HepG2 (cell line): ENCODE data around the gene MAN1B1. TPM values are rescaled to one million over a fixed set of nuclear protein-coding genes. Genes with fewer than 3 reads are reported as not detected.

Experiments
- ATF4 ChIP-seq, 2 experiments: fragments of 450-650 bp in 1 of 2; sonication (generic) in 1 of 2; formaldehyde crosslinking; IDR thresholded peaks; 2 replicates each; pipeline versions ENCODE4 v1.5.0 to v1.8.0; 2020 to 2022; ENCODE audit warnings: mild to moderate bottlenecking in 1 of 2, missing genetic modification reagents in 1 of 2
- ATM ChIP-seq: fragments of 450-650 bp; IDR thresholded peaks from 2 replicates; pipeline ENCODE4 v1.7.1; 2017; ENCODE audit warnings: mild to moderate bottlenecking, borderline replicate concordance
- E2F2 ChIP-seq: sonication (generic); formaldehyde crosslinking; IDR thresholded peaks from 2 replicates; pipeline ENCODE4 v1.4.0; 2020; ENCODE audit warnings: missing genetic modification reagents, borderline replicate concordance
- FUBP1 ChIP-seq: sonication (generic); formaldehyde crosslinking; IDR thresholded peaks from 2 replicates; pipeline ENCODE4 v1.5.1; 2020; ENCODE audit warnings: missing genetic modification reagents, mild to moderate bottlenecking, borderline replicate concordance
- HHEX ChIP-seq: IDR thresholded peaks from 2 replicates; pipeline ENCODE4 v1.6.1; 2016; ENCODE audit warnings: control low read depth
- HNRNPH1 ChIP-seq: fragments of 200-400 bp; formaldehyde crosslinking; optimal IDR thresholded peaks from 2 replicates; pipeline ENCODE3; 2017; ENCODE audit warnings: mild to moderate bottlenecking, low read depth, low read length
- LBX2 ChIP-seq: sonication (generic); formaldehyde crosslinking; IDR thresholded peaks from 2 replicates; pipeline ENCODE4 v1.5.0; 2020; ENCODE audit warnings: missing genetic modification reagents, mild to moderate bottlenecking, borderline replicate concordance
- MED1 ChIP-seq: sonication (generic); formaldehyde crosslinking; IDR thresholded peaks from 2 replicates; pipeline ENCODE4 v1.4.0; 2020; ENCODE audit warnings: missing genetic modification reagents
- MTF1 ChIP-seq: sonication (generic); formaldehyde crosslinking; IDR thresholded peaks from 2 replicates; pipeline ENCODE4 v1.5.0; 2020; ENCODE audit warnings: missing genetic modification reagents
- MXD1 ChIP-seq: sonication (generic); formaldehyde crosslinking; IDR thresholded peaks from 2 replicates; pipeline ENCODE4 v1.4.0; 2020; ENCODE audit warnings: mild to moderate bottlenecking, missing genetic modification reagents
- POGK ChIP-seq: sonication (generic); formaldehyde crosslinking; conservative IDR thresholded peaks from 2 replicates; pipeline ENCODE4 v1.8.0; 2022; ENCODE audit warnings: mild to moderate bottlenecking, moderate library complexity, missing genetic modification reagents
- RAD21 ChIP-seq: fragments of 450-650 bp; formaldehyde crosslinking; IDR thresholded peaks from 2 replicates; pipeline ENCODE4 v1.5.0; 2020; ENCODE audit warnings: mild to moderate bottlenecking
- RARA ChIP-seq: IDR thresholded peaks from 2 replicates; pipeline ENCODE4 v1.6.1; 2016; ENCODE audit warnings: missing genetic modification reagents, missing compliant biosample characterization
- ZFP1 ChIP-seq: IDR thresholded peaks from 2 replicates; pipeline ENCODE4 v1.6.1; 2016
- ZNF598 ChIP-seq: sonication (generic); formaldehyde crosslinking; IDR thresholded peaks from 2 replicates; pipeline ENCODE4 v1.5.1; 2020; ENCODE audit warnings: mild to moderate bottlenecking, missing genetic modification reagents, borderline replicate concordance
- polyA plus RNA-seq, 8 experiments: library from polyadenylated mRNA; depleted of rRNA in 3 of 8; stranded (reverse) in 7 of 8; unstranded in 1 of 8; fragments of >200 nt; fragmentation: Illumina TruSeq in 4 of 8; extraction: Trizol in 4 of 8; gene quantifications; 2 replicates each; pipeline versions ENCODE4 v1.2.1 to v1.2.3, GENCODE V29; 2011 to 2016; ENCODE audit warnings: low read depth in 4 of 8, missing spikeins in 1 of 8, mixed read lengths in 1 of 8; ENCODE audit not compliant: insufficient read depth in 1 of 8
- total RNA-seq, 5 experiments: library from RNA; depleted of rRNA; stranded (reverse); fragments of >200 nt; fragmentation: Illumina TruSeq; extraction: Trizol; gene quantifications; 2 replicates each; pipeline ENCODE4 v1.2.3, GENCODE V29; 2016; ENCODE audit warnings: low read depth in 1 of 5

Gene MAN1B1
- total and polyA plus RNA-seq, 2 of the 13 experiments (the other 11 are each of a cell fraction or from before 2014, with no cell fraction given) = 48.9 to 59.5 TPM

GRCh38 chr9:137070201-137070905, 16.4 kb upstream of the MAN1B1 start, which contains the start of gene SAPCD2 (continued):
- TF ChIP-seq POGK (CRISPR knock-in tag) (no peak), MTF1 (no peak), FUBP1 (CRISPR knock-in tag) (no peak), LBX2 (CRISPR knock-in tag) (peak; percentile 35; the same call in 1 of the 2 replicates), MXD1 (CRISPR knock-in tag) (no peak), ZNF598 (CRISPR knock-in tag) (no peak), HHEX (no peak), E2F2 (no peak), ATF4 (CRISPR knock-in tag; IDR thresholded peaks at IDR 0.05) (no peak), MED1 (CRISPR knock-in tag) (peak; percentile 40), RARA (CRISPR knock-in tag) (no peak), RAD21 (peak; percentile 14; the same call in 1 of the 2 replicates), ZFP1 (CRISPR knock-in tag) (no peak), ATM (no peak), HNRNPH1 (no peak)
